T1000 (cell line): ENCODE measurements around the gene SHC3.

Source experiments
- DNase-seq: peaks from one replicate; lab custom pipeline; 2025; ENCODE audit warnings: mixed read lengths; lab: John Stamatoyannopoulos, UW

The SHC3 gene

DNA sequence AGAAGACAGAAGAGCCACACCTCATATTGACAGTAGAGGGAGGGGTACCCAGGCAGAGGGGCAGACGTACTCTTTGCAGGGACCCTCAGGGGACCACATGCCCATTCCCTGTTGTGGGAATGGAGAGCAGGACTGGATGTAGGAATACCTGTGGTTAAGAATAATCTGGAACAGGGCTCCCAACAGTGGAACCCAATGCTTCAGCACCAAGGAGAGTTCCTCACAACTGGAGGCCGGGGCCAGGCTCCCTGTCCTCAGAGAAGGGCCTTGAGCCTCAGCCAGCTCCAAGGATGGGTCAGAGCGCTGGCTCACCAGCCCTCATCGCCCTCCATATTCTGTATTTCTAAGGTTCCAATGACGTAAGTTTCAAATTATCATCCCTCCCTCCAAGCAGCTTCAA lies 7.4 kb upstream of the SHC3 start:
- no peak for DNase-seq

DNA sequence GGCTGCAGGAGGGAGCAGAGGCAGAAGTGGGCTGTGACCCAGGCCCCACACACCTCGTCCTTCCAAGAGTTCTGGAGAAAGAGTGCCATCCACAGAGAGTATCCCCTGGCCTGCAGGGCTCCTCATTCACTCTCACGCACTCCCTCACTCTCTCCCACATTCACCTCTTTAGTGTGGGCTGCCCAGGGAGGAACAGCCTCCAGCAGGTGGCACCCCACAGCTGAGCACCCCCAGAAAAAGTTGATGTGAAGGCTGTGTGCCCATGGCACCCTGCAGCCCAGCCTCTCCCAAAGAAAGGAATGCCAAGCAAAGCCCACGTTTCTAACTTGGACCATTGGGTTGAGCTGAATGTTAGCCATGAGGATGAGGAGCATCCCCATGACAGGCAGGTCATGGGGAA lies 4.5 kb upstream of the SHC3 start:
- no peak for DNase-seq

DNA sequence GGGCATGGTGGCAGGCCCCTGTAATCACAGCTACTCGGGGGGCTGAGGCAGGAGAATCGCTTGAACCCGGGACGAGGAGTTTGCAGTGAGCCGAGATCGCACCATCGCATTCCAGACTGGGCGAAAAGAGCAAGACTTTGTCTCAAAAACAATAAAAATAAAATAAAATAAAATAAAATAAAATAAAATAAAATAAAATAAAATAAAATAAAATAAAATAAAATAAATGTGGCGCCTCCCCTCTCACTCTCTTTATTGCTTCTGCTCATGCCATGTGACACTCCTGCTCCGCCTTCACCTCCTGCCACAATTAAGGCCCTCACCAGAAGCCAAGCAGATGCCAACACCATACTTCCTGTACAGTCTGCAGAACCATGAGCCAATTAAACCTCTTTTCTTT lies 3.8 kb upstream of the SHC3 start:
- DNase-seq = no peak

DNA sequence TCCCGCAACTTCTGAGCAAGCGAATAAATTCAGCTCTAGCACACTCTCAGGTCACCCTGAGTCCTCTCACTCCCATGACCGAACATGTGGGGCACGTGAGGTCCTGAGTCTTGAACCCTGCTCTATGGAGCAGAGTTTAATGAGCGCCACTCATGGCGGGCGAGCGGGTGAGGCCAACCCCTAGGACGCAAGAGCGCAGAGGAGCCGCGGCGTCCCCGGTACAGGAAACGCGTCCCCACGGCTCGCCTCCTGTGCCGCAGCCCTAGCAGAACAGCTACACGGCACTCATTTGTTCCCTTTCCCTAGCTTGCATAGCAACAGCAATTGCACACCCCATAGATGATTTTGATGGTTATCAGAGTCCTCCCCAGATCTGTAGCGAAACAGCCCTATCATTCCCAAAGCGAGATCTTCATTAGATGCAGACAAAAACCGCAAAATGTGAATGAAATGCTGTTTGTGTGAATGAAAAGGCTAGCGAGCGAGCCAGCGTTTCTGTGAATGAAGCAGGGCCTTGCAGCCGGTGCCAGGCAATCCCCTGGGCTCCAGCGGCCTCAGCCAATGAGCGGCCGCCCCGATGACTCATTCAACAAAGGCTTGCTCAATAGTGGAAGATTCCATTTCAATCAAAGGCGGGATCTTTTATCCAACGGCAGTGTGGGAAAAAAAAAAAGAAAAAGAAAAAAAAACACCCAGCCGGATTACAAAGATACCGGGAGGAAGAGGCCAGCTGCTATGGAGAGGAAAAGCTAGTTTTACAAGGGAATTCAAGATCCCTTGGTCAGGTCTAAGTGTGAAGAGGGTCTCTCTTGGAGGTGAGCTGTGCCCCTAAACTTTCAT lies 1.5 kb upstream of the SHC3 start:
- peak; percentile 81 for DNase-seq

DNA sequence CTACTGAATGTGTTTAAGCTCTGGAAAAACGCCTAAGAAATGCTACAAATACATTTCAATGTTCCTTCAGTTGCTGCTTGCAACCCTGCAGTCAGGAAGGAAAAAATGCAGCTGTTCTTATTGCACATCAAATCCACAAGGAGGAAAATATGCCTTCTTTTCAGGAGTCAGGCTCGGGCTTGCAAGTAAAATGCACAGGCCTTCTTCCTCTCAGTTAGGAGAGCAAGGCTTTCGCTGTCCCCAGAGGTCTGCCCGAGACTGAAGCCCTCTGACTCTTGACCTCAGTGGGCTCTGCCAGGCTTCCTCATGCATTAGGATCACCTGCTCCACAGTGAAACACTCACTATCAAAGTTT lies 899 bp upstream of the SHC3 start:
- DNase-seq = no peak

DNA sequence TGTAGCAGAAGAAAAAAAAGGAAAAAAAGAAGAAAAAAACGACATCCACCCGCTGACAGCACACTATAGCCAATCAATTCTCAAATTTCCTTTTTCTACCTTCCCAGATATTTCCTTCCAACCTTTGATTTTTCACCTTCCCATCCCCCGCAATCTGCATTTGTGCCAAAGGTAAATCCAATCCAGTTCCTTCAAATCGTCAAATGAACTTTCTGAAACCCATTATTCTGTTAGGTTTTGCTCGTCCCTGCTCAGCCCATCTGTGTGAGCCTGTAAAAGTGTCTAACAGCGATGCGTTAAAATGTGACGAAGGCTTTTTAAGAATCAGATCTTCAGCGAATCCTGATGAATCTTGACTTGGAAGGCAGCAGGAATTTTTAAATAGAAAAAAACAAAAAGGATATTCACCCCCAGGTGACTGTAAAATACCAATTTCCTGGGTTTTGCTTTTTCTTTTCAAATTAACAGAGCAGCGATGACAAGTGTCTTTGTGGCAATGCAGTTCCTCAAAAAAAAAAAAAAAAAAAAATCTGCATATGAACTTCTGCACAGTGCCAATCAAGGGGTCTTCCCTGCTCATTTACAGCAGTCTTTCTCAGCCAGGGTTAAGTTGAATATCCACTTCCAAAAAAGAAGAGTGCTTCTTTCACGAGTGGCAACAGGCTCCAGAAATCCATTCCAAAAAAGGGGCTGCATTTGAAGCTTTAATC lies 367 bp upstream of the SHC3 start:
- no peak for DNase-seq

DNA sequence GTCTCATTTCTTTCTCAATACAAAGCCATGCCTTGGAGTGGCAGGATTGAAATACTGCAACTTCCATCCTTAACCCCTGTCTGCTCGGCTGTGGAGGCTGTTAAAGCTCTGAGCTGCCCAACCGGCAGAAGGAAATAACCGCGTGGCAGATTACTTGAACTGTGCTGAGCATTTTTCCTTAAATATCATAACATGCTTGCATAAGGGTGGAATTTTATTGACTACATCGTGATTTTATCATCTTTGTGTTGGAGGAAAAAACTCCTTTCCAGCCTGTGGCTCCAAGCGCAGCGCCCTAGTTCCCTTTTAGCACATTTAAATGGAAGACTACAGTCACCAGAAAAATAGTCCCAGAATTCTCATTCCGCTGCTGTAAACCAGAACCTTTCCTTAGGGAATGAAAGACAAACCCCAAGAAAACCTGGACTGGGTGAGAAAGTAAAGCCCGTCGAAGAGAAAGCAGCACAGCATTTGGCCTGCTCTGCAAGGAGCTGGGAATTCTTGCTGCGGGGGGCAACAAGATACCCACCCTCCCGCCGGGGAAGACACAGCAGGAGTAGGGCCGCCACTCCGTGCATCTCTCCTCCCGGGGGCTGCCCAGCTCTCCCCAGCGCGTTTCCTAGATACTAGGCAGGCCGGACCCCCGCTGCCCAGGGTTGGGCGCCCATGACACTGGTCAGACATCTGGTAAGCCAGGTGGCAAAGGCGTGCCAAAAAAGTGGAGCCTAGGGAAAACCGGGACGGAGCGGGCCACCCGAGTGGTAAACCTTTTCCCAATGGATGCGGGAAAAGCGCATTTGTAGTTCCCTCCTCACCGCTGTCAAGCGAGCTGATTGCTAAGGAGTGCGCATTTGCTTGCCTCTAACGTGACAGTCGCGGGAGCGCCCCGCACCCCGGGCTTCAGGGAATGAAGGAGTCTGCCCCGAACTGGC lies 1.3 kb downstream of the SHC3 start:
- no peak for DNase-seq

DNA sequence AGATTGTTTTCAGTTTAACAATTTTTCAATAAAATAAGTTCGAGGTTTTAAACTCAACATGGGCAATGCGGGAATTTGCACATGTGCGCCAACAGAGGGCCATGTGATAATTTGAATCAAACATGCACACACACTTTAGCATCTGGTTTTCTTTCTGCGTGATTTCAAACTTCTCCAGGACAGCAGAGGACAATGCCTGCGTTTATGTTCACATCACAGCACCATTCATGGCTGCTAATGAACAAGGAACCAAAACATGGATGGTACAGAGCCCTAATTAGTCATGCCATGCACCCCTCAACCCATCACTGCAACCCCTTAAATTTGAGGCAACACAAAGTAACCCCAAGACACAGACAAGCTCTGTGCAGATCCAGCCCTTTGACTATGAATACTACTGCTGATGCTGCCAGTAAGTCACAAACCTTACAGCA lies 2.8 kb downstream of the SHC3 start:
- DNase-seq = no peak

DNA sequence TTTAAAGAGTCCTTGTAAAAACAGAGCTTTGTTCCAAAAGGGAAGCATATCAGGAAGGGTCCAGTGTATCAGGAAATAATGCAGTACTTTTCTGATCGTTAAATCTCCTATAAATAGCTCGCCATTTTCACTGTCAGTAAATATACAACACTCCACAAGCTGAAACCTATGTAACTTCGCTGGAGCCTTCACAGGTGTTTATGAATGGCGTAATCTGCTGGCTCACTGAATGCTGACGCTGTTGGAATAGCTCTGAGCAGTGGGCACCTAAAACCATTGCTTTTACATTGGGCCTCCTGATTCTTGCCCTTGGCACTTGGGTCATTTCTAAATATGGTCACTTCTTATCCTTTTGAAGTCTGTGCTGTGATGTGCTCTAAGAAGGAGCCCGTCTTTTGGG lies 4.3 kb downstream of the SHC3 start:
- DNase-seq = no peak

DNA sequence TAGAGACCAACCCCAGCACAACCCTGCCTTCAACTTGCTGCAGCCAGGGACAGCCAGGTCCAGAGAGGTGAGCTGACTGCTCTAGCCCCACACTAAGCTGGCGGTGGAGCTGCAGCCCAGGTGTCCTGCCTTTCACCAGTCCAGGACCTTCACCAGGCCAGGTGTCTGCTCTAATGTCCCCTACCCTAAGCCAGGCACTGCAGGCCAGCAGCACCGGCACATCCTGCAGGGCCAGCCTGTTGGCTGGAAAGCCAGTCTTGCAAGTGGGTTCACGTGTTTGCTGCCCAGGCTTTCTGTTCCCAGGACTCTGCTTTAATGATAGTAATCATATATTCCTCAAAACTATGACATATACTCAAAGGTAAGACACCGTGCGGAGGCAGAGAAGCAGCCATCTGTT lies 5.5 kb downstream of the SHC3 start:
- no peak for DNase-seq

DNA sequence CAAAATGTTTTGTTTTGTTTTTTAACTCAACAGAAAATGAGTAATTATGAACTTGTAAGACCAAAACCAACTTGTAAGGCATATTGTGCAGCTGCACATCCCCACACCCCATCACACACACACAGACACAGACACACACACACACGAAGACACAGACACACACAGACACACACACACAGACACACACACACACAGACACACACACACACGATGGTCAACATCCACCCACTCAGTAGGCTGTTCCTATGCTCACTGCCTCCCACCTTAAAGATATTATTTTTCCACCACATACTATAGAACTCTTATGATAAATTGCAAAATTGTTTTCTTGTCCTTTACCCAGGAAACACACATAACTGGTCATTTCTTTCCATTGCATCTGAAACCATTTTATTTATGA lies 6.2 kb downstream of the SHC3 start:
- no peak for DNase-seq

DNA sequence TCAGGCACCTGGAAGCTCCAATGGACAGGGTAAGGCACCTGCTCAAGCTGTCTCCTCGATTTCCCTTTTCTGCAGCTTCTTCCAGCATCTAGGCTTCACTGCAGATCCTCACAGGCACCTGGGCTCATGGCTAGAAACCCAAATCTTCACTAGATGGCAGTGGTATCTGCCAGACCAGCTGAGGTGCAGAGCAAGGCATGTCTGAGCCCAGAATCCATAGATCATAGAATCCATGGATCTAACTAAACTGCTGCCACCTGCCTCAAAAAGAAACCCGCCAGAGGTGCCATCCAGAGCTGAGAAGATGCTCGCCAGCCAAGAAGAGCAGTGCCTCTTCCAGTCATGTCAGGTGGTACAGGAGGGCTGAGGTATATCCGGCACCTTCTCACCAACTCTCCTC lies 6.9 kb downstream of the SHC3 start:
- DNase-seq = no peak

DNA sequence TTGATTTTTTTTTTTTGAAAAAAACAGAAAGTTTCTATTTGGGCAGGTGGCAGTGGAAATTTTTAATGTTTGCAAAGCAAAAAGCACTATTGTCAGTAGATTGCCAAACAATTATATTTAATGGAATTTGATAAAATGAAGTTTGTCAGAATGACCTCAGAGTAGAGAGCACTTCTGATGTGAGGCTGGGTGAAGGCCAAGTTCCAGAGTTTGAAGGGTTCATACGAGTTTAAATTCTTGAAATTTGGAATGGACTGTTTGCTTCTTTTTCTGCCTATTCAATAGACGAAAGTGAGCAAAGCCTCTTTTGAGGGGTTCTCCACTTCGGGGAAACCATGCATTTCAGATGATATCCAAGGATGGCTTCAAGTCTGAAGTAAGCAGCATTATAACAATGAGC lies 7.4 kb downstream of the SHC3 start:
- DNase-seq = no peak

DNA sequence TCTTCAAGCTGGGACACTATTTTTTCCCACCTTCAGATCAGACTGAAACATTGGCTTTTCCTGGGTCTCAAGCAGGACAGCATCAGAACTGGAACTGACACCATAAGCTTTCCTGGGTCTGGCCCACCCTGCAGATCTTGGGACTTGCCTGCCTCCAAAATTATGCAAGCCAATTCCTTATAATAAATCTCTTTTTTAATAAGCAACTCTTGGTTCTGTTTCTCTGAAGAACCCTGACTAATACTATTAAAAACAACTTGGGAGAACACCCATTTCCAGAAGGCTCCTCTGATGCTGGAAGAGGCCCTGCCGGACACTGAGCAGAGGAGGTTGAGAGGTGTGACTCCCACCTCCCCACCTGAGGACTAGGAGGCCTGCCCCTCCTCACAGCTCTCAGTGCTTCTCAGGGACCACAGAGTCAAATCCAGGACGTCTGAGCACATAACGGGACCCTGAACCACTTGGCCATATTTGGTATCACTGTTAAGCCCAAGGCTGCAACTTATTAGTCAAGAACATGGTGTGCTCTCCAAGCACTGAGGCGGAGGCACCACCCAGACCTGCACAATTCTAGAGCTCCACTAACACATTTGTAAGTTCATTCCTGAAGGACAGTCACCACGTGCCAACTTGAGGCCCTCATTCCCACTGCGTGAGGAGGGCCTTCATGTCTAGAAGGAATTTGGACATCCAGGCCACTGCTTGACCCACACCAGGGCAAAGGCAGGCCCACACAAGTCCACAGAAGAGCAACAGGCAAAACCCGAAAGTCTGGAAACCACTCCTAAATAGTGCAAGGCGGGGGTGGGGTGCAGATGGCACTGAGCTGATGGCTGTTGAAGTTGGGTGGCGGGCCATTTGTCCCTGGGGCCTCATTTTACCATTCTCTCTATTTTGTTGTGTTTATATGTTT lies 9.5 kb downstream of the SHC3 start:
- no peak for DNase-seq

DNA sequence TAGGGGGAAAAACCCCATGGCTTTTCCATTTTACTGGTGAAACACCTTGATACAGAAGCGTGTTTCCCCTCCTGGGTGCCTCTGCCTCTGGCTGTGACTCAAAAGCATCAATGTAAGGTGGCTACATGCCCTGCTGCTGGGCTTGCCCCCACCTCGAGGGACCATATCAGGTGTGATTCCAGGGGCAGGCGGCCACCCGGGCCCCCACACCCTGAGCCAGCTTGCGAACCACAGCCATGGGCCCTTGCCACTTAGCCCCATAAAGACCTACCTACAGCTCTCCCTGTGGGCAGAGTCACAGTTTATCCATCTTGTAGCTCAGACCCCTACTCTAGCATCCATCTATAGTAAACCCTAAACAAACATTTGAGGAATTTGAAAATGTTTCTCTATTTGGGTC lies 10.8 kb downstream of the SHC3 start:
- DNase-seq = no peak

DNA sequence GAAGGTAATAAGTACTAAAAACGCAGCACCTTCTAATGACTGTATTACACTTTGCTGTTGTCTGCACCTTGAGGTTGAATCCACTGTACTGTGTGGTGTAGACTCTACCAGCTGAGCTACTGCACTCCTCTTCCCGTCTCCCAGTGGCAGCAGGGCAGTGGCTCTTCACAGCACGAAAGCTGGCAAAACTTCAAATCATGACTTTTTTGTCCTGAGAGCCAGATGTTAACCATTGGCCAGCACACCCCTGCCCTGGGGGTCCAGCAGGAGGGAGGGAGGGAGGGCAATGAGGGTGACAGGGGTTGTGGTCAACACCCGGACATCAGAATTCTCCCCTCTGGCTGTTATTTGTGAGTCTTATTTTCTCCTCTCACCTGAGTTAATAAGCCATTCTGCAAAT lies 11.8 kb downstream of the SHC3 start:
- DNase-seq = no peak

DNA sequence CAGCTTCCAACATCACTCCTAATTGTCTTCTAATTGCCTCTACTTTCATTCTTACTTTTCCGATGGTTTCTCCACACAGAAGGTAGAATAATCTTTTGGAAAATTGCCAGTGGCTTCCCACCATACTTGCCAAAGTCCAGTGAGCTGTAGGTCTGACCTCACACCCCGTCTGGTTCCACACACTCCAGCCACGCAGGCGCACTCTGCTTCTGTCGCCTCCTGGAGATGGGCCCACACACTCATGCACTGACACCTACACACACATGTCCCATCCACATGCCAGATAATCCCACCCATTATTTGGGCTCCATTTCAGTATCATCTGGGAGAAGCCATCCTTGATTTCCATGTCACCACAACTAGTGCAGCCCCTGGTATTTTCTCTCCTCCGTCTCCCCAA lies 12.7 kb downstream of the SHC3 start:
- no peak for DNase-seq

DNA sequence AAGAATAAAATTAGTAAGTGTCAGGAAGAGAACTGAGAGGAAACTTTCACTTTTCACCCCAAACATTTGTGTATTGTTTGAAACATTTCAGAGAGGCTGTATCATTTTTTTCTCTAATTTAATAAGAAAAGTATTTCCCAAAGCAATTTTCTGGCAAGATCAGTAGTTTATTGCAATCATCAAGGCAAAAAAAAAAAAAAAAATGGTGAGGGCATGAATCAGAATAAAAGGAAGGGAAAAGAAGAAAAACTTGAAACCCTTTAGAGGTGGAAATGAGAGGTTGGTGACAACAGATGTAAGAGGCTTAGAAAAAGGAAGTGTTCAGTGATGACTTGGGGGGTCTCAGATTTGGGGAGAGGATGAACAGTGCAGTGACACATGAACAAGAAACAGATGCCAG lies 13.3 kb downstream of the SHC3 start:
- no peak for DNase-seq

DNA sequence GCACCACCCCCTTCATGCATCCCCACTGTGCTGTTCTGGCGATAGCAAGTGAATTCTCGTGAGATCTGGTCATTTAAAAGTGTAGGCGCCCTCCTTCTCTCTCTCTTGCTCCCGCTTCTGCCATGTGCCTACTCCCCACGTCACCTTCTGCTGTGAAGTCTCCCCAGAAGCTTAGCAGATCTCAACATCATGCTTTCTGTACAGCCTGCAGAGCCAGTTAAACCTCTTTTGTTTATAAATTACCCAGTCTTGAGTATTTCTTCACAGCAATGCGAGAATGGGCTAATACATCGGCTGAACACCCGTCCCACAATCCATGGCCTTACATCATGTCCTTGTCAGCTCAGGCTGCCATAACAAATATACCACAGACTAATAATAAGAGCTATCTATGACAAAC lies 17.4 kb downstream of the SHC3 start:
- no peak for DNase-seq

DNA sequence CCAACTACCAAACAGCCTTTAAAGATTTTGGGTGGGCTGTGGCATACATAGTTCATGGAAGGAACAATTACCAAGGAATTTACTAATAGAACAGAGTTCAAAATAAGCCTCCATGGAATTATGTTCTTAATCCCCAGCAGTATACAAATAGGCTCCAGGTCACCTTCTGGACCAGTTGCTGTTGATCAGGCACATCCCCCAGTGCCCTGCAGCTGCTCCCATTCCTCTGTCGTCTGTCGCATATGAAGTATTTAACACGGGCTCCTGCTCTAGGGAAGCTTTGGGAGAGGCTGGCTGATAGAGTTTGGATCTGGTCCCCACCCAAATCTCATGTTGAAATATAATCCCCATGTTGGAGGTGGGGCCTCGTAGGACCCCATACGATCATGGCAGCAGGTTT lies 17.8 kb downstream of the SHC3 start:
- no peak for DNase-seq

DNA sequence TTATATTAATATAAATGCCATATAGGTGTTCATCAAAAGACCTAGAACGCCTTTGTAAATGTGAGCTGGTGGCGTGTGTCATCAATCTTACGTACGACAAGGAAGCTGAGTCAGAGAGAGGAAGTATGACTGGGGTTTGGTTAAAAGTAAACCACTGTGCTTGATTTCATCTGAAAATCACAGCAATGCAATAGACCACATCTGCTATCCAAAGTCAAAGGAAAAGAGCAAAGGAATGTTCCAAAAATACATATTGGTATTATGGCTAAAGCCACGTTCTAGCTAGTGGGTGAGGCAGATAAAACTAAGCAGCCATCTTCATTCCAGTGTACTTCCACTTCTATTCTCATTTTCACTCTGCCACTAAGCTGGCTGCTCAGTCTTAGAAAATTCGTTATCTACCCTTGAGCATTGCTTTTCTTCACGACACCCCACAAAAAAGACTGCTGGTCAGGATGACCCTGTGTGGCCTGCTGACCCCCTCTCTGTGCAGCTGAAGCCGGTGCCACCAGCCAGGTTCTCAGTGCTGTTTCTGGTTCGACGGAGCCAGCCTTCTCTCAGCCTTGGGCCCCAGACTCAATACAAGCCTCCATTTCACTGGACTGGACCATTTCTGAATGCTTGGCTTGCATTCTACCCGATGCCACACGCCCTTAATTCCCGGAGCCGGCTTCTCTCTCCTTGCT lies 23.8 kb downstream of the SHC3 start:
- no peak for DNase-seq
